CD14-positive monocyte (primary cell): ENCODE measurements around the gene TOGARAM2. TPM values are rescaled to one million over a fixed set of nuclear protein-coding genes. Genes with fewer than 3 reads are reported as not detected.

Source experiments
- DNase-seq, 3 donors: peaks; one replicate each; pipeline ENCODE4 v3.0.0-alpha.2; 2011 to 2022
- H2AFZ ChIP-seq: 2 replicates; pipeline ENCODE4 v1.6.0; 2012; ENCODE audit warnings: mild to moderate bottlenecking, low read depth, low read length, inconsistent platforms; ENCODE audit not compliant: insufficient read depth, poor library complexity, severe bottlenecking
- H3K27ac ChIP-seq, 2 donors: 1 replicate in 1 of 2; 2 replicates in 1 of 2; pipeline ENCODE4 v1.5.1; 2012 to 2013; ENCODE audit warnings: low read length in 2 of 2, control low read depth in 1 of 2, inconsistent platforms in 1 of 2, low read depth in 1 of 2, mild to moderate bottlenecking in 1 of 2
- H3K27me3 ChIP-seq, 2 donors: one replicate each; pipeline versions ENCODE4 v1.6.0 to v1.6.1; 2011 to 2013; ENCODE audit warnings: low read length in 2 of 2; ENCODE audit not compliant: control insufficient read depth in 2 of 2, insufficient read depth in 2 of 2
- H3K36me3 ChIP-seq, 2 donors: replicated peaks in 1 of 2; 1 replicate in 1 of 2; 2 replicates in 1 of 2; pipeline versions ENCODE4 v1.5.1 to v1.6.1; 2012 to 2013; ENCODE audit warnings: low read length in 2 of 2, control low read depth in 1 of 2, inconsistent platforms in 1 of 2, mild to moderate bottlenecking in 1 of 2; ENCODE audit not compliant: insufficient read depth in 2 of 2, control insufficient read depth in 1 of 2
- H3K4me1 ChIP-seq, 2 donors: 1 replicate in 1 of 2; 2 replicates in 1 of 2; pipeline versions ENCODE4 v1.5.1 to v1.6.1; 2012 to 2013; ENCODE audit warnings: low read length in 2 of 2, control low read depth in 1 of 2, inconsistent platforms in 1 of 2, mild to moderate bottlenecking in 1 of 2, moderate library complexity in 1 of 2; ENCODE audit not compliant: insufficient read depth in 2 of 2, control insufficient read depth in 1 of 2
- H3K4me2 ChIP-seq: replicated peaks from 2 replicates; pipeline ENCODE3; 2012; ENCODE audit warnings: low read length, moderate library complexity, mild to moderate bottlenecking; ENCODE audit not compliant: poor library complexity, severe bottlenecking; ENCODE audit errors: extremely low read depth
- H3K4me3 ChIP-seq, 3 experiments: fragments of 200-600 bp in 1 of 3; sonication (generic) in 1 of 3; replicated peaks in 1 of 3; 1 replicate in 2 of 3; 2 replicates in 1 of 3; pipeline ENCODE4 v1.5.1; 2011 to 2013; ENCODE audit warnings: low read length in 3 of 3, mild to moderate bottlenecking in 3 of 3, control low read depth in 2 of 3, low read depth in 2 of 3, inconsistent platforms in 1 of 3, moderate library complexity in 1 of 3
- H3K79me2 ChIP-seq: 2 replicates; pipeline ENCODE4 v1.6.0; 2012; ENCODE audit warnings: mild to moderate bottlenecking, control low read depth, inconsistent platforms, low read length, moderate library complexity; ENCODE audit not compliant: insufficient read depth
- H3K9ac ChIP-seq: 2 replicates; pipeline ENCODE4 v1.6.0; 2017; ENCODE audit warnings: low read length, mild to moderate bottlenecking; ENCODE audit not compliant: insufficient read depth, poor library complexity, severe bottlenecking
- H3K9me3 ChIP-seq, 2 donors: replicated peaks in 1 of 2; 1 replicate in 1 of 2; 2 replicates in 1 of 2; pipeline versions ENCODE4 v1.5.1 to v1.6.1; 2012 to 2013; ENCODE audit warnings: low read length in 2 of 2, control low read depth in 1 of 2; ENCODE audit not compliant: control insufficient read depth in 1 of 2, insufficient read depth in 1 of 2
- H4K20me1 ChIP-seq: 2 replicates; pipeline ENCODE4 v1.6.0; 2012; ENCODE audit warnings: mild to moderate bottlenecking, low read length, control low read depth, moderate library complexity; ENCODE audit not compliant: insufficient read depth
- H3K27ac Mint-ChIP-seq, 7 donors: one replicate each; pipeline ENCODE4 v1.8.0; 2020; ENCODE audit warnings: mild to moderate bottlenecking in 7 of 7, mixed read lengths in 7 of 7, moderate library complexity in 6 of 7, inconsistent platforms in 2 of 7
- H3K27me3 Mint-ChIP-seq, 3 donors: one replicate each; pipeline ENCODE4 v1.8.0; 2021 to 2022; ENCODE audit warnings: low read depth in 3 of 3, mild to moderate bottlenecking in 3 of 3, mixed read lengths in 3 of 3, moderate library complexity in 3 of 3, inconsistent platforms in 1 of 3
- H3K36me3 Mint-ChIP-seq, 2 donors: one replicate each; pipeline ENCODE4 v1.8.0; 2020; ENCODE audit warnings: mixed read lengths in 2 of 2, inconsistent platforms in 1 of 2, mild to moderate bottlenecking in 1 of 2
- H3K4me1 Mint-ChIP-seq: one replicate; pipeline ENCODE4 v1.8.0; 2020; ENCODE audit warnings: mild to moderate bottlenecking, mixed read lengths
- H3K4me3 Mint-ChIP-seq, 2 donors: one replicate each; pipeline ENCODE4 v1.8.0; 2020; ENCODE audit warnings: mild to moderate bottlenecking in 2 of 2, mixed read lengths in 2 of 2, moderate library complexity in 1 of 2
- H3K9me3 Mint-ChIP-seq, 7 donors: one replicate each; pipeline ENCODE4 v1.8.0; 2020 to 2022; ENCODE audit warnings: mixed read lengths in 7 of 7, mild to moderate bottlenecking in 6 of 7, moderate library complexity in 6 of 7, inconsistent platforms in 2 of 7
- WGBS: methylation state at CpG from one replicate; pipeline ENCODE4 v1.1.5; 2013; ENCODE audit warnings: missing lambda C conversion rate; ENCODE audit not compliant: insufficient coverage; 5-methylcytosine and 5-hydroxymethylcytosine counted together
- intact Hi-C, 2 donors: fragments of 100-400 bp; cut with micrococcal nuclease; formaldehyde crosslinking; loops; one replicate each; pipeline versions ENCODE4 v1.15.0 to v1.15.1; 2023
- polyA plus RNA-seq, 3 donors: library from polyadenylated mRNA; depleted of rRNA in 1 of 3; unstranded in 2 of 3; stranded (reverse) in 1 of 3; fragments of 300-500 nt in 2 of 3; fragments of >200 nt in 1 of 3; fragmentation: Illumina TruSeq in 2 of 3; gene quantifications; 1 replicate in 2 of 3; 2 replicates in 1 of 3; pipeline ENCODE4 v1.2.3, GENCODE V29; 2012 to 2021
- TF ChIP-seq, protein P1 (sequence below): fragments of 200-600 bp; IDR thresholded peaks from one replicate; pipeline ENCODE4 v1.8.0; 2022; ENCODE audit warnings: antibody characterized with exemption, mild to moderate bottlenecking

The TOGARAM2 gene
- polyA plus RNA-seq, 3 donors: 0.23 to 5.5 TPM; not detected in 1

DNA sequence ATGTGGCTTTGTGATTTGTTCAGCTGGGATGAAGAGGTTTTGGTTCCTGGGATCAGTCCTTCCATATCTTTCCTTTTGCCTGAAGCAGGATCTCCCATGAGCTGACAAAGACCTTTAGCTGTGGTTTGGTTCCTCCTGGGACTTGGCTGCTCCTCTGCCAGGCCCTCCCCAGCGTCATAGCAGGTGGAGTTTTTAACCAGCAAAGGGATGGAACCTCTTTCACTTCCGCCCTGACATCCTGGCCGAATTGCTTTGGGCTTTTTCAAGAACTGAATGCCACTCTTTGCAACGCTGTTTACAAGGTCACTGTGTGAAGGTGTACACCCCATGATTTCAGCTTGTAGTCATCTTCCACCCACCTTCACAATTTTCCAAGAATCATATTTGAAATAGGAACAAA lies 92.8 kb downstream of the TOGARAM2 start:
- no peaks in the 10 kb centered on the region for H3K79me2 ChIP-seq
- H3K9ac ChIP-seq: peak overlapping the region; percentile 8
- WGBS: 61% methylated on average over 3 of the region's 4 CpGs
- no peak overlapping the region for H3K4me3 ChIP-seq
- no peaks in the 10 kb centered on the region for H3K36me3 ChIP-seq
- H3K36me3 Mint-ChIP-seq: no peaks in the 10 kb centered on the region
- intact Hi-C loops: no loop called here
- no peak overlapping the region for H3K27ac ChIP-seq
- peaks cover 3% of the 10 kb centered on the region for H3K4me1 Mint-ChIP-seq
- TF ChIP-seq, protein P1, sequence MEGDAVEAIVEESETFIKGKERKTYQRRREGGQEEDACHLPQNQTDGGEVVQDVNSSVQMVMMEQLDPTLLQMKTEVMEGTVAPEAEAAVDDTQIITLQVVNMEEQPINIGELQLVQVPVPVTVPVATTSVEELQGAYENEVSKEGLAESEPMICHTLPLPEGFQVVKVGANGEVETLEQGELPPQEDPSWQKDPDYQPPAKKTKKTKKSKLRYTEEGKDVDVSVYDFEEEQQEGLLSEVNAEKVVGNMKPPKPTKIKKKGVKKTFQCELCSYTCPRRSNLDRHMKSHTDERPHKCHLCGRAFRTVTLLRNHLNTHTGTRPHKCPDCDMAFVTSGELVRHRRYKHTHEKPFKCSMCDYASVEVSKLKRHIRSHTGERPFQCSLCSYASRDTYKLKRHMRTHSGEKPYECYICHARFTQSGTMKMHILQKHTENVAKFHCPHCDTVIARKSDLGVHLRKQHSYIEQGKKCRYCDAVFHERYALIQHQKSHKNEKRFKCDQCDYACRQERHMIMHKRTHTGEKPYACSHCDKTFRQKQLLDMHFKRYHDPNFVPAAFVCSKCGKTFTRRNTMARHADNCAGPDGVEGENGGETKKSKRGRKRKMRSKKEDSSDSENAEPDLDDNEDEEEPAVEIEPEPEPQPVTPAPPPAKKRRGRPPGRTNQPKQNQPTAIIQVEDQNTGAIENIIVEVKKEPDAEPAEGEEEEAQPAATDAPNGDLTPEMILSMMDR: no peak
- no peak overlapping the region for H3K4me3 Mint-ChIP-seq
- H3K9me3 Mint-ChIP-seq: peaks cover under 1 to 5% (median 4%) of the 10 kb centered on the region in 7 donors
- no peak overlapping the region for H3K4me2 ChIP-seq
- peak overlapping the region in 2 of 7 donors; percentile 21 to 33 for H3K27ac Mint-ChIP-seq
- no peaks in the 10 kb centered on the region for H4K20me1 ChIP-seq
- DNase-seq: no peak
- H2AFZ ChIP-seq: no peak overlapping the region
- no peaks in the 10 kb centered on the region for H3K27me3 ChIP-seq
- no peaks in the 10 kb centered on the region for H3K4me1 ChIP-seq
- H3K9me3 ChIP-seq: no peaks in the 10 kb centered on the region
- H3K27me3 Mint-ChIP-seq: peaks cover 0 to 2% (median 1%) of the 10 kb centered on the region in 3 donors

DNA sequence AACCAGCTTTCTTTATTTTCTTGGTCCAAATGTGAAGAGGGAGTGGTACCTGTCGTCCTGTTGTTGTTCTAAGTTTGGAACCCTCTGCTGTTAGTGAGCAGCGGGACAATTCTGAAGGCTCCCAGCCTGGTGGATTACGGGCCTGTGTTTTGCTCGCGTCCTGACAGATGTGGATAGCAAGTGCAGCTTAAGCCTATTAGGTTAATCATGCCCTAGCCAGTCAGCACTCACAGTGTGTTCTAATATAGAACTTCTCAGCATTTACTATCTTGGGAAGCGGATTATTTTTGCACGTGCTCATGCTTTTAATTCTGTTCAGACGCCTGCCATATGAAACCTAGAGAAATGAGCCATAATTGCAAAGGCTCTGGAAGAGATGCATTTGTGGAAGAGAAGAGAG lies 93.3 kb downstream of the TOGARAM2 start, which contains the start of gene PCARE:
Gene PCARE (minus strand): TSS at position 113 of the 400 bp plus-strand sequence. CDS start 262 bp downstream, outside the sequence.
- H2AFZ ChIP-seq: no peak within 1 kb of the TSS
- H3K36me3 ChIP-seq: no peaks in the 10 kb centered on the region
- H3K27ac ChIP-seq: no peak within 1 kb of the TSS
- peaks cover 3% of the 10 kb centered on the region for H3K4me1 Mint-ChIP-seq
- peaks cover 0 to 2% (median 1%) of the 10 kb centered on the region in 3 donors for H3K27me3 Mint-ChIP-seq
- H3K4me3 Mint-ChIP-seq: no peak within 1 kb of the TSS
- WGBS: 80% methylated on average over 3 of the region's 8 CpGs
- no peaks in the 10 kb centered on the region for H3K27me3 ChIP-seq
- no peaks in the 10 kb centered on the region for H3K4me1 ChIP-seq
- no peak for DNase-seq
- intact Hi-C loops: no loop called here
- H4K20me1 ChIP-seq: no peaks in the 10 kb centered on the region
- peaks cover 3 to 9% (median 7%) of the 10 kb centered on the region in 7 donors for H3K9me3 Mint-ChIP-seq
- peak within 1 kb of the TSS in 2 of 7 donors; percentile 21 to 33 for H3K27ac Mint-ChIP-seq
- no peak within 1 kb of the TSS for H3K4me2 ChIP-seq
- peaks cover 0 to 4% of the 10 kb centered on the region in 2 donors for H3K9me3 ChIP-seq
- TF ChIP-seq, protein P1: no peak
- no peak within 1 kb of the TSS for H3K4me3 ChIP-seq
- no peaks in the 10 kb centered on the region for H3K79me2 ChIP-seq
- no peaks in the 10 kb centered on the region for H3K36me3 Mint-ChIP-seq
- peak within 1 kb of the TSS; percentile 8 for H3K9ac ChIP-seq
